Superior temporal gyrus (tissue), 1 donor: ENCODE results near the gene CHAD.

Experiments used
- DNase-seq: peaks from one replicate; pipeline ENCODE4 v3.0.0-alpha.2; 2016; ENCODE audit errors: extremely low spot score

Gene CHAD

GRCh38 chr17:50458701-50459676 is 9.7 kb downstream of the CHAD start:
- DNase-seq, result no peak

GRCh38 chr17:50458270-50458669 is 10.4 kb downstream of the CHAD start:
- no peak for DNase-seq

- no peak for DNase-seq
Measured at GRCh38 chr17:50457621-50458020, 11.1 kb downstream of the CHAD start.

DNA sequence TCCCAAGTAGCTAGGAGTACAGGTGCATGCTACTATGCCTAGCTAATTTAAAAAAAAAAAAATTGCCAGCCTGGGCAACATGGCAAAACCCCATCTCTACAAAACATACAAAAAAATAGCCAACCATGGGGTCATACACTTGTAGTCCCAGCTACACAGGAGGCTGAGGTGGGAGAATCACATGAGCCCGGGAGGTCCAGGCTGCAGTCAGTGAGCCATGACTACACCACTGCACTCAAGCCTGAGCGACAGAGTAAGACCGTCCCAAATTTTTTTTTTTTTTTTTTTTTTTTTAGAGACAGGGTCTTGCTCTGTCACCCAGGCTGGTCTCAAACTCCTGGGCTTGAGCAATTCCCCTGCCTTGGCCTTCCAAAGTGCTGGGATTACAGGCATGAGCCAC is 14.8 kb downstream of the CHAD start:
- DNase-seq, result no peak

DNA sequence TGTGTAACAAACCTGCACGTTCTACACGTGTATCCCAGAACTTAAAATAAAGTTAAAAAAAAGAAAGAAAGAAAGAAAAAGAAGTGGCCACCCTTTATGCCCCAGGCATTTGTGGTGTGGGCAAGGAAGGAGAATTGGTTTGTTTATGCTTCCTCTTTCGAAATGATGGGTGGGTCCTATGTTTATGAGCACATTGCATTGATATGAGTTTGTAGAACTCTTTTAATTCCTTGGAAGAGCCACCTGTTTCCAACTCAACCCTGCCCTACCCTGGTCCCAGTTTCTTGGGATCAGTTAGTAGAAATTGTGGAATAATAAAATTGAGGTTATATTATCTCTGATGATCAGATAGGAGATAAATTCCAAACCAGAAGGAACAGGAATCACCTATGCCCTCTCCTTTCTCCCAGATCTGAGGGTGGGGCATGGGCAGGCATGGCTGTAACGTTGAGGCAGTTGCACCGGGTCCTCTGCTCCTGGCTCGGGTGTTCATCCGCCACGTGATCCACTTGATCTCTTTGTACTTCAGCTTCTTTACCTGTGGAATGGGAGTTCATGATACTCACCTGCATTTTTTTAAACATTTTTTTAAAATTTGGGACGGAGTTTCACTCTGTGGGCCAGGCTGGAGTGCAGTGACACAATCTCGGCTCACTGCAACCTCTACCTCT is 15.9 kb downstream of the CHAD start:
- DNase-seq, result no peak

GRCh38 chr17:50451943-50452629 is 16.6 kb downstream of the CHAD start:
- no peak for DNase-seq

DNA sequence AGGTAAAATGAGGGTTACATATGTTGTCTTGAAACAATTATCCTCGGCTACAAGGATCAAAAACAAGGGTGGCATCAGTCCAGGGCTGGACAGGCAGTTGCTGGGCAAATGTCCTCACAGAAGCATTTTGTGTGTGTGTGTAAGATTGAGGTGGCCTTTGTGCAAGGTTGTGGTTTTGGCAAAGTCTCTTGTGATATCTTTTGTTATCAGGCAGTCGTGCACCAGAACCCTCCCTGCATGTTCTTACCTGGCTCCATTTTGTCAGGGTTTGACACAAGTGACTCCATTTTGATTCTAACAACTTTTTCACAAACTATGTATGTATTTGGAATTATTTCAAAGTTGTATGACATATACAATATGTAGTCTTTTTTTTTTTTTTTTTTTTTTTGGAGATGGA is 20.0 kb downstream of the CHAD start:
- DNase-seq, result no peak

DNA sequence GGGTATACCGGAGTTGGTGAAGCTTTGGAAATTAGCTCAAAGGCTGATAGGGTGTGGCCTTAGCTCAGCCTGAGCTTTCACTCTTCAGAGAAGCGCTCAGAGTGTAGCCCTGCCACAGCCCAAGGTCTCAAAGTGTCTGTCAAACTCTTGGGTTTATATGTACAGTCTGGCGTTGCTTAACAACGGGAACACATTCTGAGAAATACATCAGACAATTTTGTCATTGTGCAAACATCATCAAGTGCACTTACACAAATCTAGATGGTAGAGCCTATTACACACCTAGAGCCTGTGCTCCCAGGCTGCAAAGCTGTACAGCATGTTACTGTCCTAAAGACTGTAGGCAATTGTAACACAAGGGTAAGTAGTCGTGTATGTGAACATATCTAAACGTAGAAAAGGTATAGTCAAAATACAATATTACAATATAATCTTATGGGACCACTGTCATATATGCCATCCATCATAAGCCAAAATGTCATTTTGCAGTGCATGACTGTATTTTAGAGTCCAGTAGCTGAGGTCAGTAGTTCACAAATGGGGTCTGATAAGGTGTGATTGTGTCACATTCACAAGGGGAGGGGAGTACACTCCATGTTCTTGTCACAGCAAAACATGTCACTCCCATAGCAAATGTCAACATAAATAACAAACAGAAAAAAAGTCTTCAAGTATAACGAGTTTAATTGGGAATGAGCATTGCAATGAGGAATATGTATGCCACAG is 20.6 kb downstream of the CHAD start:
- no peak for DNase-seq

GRCh38 chr17:50445730-50446325 is 22.9 kb downstream of the CHAD start:
- no peak for DNase-seq

DNA sequence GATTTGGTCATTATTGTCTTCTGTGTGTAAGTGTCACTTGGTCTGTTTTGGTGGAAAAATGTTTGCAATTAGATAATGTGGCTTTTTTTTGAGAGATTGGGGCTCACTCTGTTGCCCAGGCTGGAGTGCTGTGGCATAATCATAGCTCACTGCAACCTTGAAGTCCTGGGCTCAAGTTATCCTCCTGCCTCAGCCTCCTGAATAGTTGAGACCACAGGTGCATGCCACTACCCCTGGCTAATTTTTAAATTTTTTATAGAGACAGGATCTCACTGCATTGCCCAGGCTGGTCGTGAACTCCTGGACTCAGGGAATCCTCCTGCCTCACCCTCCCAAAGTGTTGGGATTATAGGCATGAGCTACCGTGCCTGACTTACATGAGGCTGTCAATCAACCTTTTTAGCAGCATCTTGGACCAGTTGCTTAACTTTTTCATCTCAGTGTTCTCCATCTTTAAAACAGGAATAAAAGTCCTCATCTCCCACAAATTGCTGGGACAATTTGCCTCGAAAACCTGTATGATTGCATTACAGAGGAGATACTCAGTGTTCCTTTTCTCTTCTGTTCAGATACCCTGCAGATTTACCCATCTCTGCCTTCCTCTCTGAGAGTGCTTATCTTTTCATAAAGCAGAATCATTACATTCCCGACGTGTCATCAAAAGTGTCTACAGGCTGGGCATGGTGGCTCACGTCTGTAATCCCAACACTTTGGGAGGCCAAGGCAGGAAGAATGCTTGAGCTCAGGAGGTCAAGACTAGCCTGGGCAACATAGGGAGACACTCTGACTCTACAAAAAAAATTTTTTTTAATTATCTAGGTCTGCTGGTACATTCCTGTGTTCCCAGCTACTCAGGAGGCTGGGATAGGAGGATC is 23.6 kb downstream of the CHAD start:
- no peak for DNase-seq

GRCh38 chr17:50443505-50443974 is 25.1 kb downstream of the CHAD start:
- no peak for DNase-seq

GRCh38 chr17:50440838-50441829 is 27.5 kb downstream of the CHAD start:
- no peak for DNase-seq

GRCh38 chr17:50440172-50440837 is 28.4 kb downstream of the CHAD start:
- DNase-seq, result no peak

GRCh38 chr17:50439008-50439407 is 29.7 kb downstream of the CHAD start:
- DNase-seq, result no peak

GRCh38 chr17:50437409-50437808 is 31.3 kb downstream of the CHAD start:
- DNase-seq, result no peak

DNA sequence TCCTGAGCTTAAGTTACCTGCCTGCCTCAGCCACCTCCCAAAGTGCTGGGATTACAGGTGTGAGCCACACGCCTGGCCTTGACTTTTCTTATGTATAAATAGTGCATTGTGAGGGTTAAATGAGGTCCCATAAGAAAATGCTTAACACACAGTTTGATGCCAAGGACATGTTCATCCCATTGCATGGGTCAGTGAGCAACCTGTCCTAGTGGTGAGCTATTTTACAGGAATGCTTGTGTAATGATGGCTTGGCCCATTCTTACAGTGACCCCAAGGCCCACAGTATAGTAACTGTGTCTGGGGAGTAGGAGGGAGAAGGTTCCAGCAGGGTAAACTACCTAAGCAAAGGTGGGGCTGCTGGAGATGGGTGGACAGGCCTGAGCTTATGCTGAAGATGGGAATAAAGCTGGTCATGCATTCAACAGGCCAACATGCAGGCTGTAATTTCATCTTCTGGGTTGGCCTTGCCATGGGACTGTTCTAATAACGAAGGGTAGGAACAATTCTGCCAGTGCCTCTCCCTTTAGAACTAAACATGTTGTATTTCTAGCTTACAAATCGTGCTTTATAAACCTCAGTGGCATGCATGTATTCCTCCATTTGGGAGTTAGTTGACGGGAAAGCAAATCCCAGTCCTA is 36.4 kb downstream of the CHAD start:
- no peak for DNase-seq

- DNase-seq, result no peak
Measured at GRCh38 chr17:50430821-50431618, 37.7 kb downstream of the CHAD start.
